Measurements from ENCODE around the gene DNMT3B.
"Not testable (repeated sequence)": the region's sequence is repeated elsewhere in the genome, so short reads cannot be mapped to it uniquely, and the experiment has no call there.

Gene DNMT3B

DNA sequence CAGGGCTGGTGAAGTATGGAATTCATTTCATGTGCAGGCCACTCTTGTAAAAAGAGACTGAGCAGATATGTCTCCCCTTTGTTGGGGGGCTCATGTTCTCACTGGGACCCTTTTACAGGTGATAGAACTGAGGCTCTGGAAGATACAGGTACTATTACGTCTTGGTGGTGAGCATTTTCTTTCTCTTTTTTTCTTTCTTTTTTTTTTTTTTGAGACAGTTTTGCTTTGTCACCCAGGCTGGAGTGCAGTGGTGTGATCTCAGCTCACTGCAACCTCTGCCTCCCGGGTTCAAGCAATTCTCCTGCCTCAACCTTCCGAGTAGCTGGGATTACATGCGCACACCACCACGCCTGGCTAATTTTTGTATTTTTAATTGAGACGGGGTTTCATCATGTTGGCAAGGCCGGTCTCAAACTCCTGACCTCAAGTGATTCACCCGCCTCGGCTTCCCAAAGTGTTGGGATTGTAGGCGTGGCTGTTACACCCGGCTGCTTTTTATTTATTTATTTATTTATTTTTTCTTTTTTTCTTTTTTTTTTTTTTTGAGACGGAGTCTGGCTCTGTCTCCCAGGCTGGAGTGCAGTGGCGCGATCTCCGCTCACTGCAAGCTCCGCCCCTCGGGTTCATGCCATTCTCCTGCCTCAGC lies 3.2 kb downstream of the DNMT3B start:
- H3K4me1 ChIP-seq (ENCODE audit: control insufficient read depth, insufficient read depth, low read length), result peaks cover 11% of the 10 kb centered on the region
- H3K27me3 ChIP-seq (ENCODE audit: control insufficient read depth, insufficient read depth, low read length), result not testable (repeated sequence)

DNA sequence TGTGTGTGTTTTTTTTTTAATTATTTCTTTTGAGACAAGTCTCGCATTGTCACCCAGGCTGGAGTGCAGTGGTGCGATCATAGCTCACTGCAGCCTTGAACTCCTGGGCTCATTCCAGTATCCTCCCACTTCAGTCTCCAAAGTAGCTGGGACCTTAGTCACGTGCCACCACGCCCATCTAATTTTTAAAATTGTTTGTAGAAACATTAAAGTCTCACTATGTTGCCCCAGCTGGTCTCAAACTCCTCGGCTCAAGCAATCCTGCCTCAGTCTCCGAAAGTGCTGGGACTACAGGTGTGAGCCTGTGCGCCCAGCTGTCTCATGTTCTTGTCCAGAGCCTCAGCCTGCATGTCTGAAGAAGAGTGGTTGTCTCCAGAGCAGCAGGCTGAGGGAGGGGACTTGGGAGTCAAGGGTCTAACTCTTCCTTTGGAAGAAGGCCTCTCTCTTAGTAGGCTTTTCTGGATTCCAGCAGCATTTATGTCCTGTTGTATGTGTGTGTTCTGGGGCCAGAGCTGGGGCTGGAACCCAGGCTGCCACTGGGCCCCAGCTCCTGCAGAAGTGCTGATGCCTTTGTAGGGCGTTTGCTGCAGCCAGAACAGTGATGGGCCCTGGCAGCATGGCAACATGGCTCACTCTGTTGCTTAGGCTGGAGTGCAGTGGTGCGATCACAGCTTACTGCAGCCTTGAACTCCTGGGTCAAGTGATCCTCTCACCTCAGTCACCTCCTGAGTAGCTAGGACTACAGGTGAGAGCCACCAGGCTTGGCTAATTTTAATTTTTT lies 5.4 kb downstream of the DNMT3B start:
- peaks cover 7% of the 10 kb centered on the region for H3K4me1 ChIP-seq (ENCODE audit: control insufficient read depth, insufficient read depth, low read length)
- H3K9me3 ChIP-seq (ENCODE audit: control insufficient read depth, low read length), result no peaks in the 10 kb centered on the region
- no peaks in the 10 kb centered on the region for H3K27me3 ChIP-seq (ENCODE audit: control insufficient read depth, insufficient read depth, low read length)
- no peak overlapping the region for H3K9ac ChIP-seq (ENCODE audit: low read length)
- H3K36me3 ChIP-seq (ENCODE audit: control insufficient read depth, insufficient read depth, low read length), result no peaks in the 10 kb centered on the region
- no peak overlapping the region for H3K4me3 ChIP-seq (ENCODE audit: low read length)

More for the DNA sequence above, 3.2 kb downstream of the DNMT3B start:
- H3K36me3 ChIP-seq (ENCODE audit: control insufficient read depth, insufficient read depth, low read length); H3K9ac ChIP-seq (ENCODE audit: low read length); H3K4me3 ChIP-seq (ENCODE audit: low read length); H3K9me3 ChIP-seq (ENCODE audit: control insufficient read depth, low read length): not testable (repeated sequence)

DNA sequence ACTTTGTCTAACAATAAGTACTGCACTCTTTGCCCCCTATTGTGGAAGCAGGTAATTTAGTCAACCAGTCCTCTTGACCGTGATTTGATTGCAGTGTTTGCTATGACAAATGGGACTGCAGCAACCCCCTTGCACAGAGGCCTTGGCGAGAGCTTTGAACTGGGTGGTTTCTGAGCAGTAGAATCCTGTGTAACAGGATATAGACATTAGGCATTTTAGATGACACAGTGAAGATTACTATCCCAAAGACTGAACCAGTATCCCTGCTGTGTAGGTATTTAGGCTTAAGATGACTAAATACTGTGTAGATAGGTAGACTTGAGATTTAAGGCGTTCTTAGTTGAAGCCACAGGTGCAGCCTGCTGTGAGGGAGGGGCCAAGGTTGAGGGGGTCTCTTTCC lies 9.9 kb downstream of the DNMT3B start:
- H3K4me1 ChIP-seq (ENCODE audit: control insufficient read depth, insufficient read depth, low read length), result no peaks in the 10 kb centered on the region
- H3K4me3 ChIP-seq (ENCODE audit: low read length), result no peak overlapping the region
- no peaks in the 10 kb centered on the region for H3K9me3 ChIP-seq (ENCODE audit: control insufficient read depth, low read length)
- H3K9ac ChIP-seq (ENCODE audit: low read length), result no peak overlapping the region
- H3K36me3 ChIP-seq (ENCODE audit: control insufficient read depth, insufficient read depth, low read length), result no peaks in the 10 kb centered on the region
- H3K27me3 ChIP-seq (ENCODE audit: control insufficient read depth, insufficient read depth, low read length), result no peaks in the 10 kb centered on the region

GRCh38 chr20:32773223-32773622 lies 11.0 kb downstream of the DNMT3B start:
- Histone ChIP-seq H3K36me3 (ENCODE audit: control insufficient read depth, insufficient read depth, low read length) (no peaks in the 10 kb centered on the region), H3K27me3 (ENCODE audit: control insufficient read depth, insufficient read depth, low read length) (no peaks in the 10 kb centered on the region), H3K4me3 (ENCODE audit: low read length) (no peak overlapping the region), H3K4me1 (ENCODE audit: control insufficient read depth, insufficient read depth, low read length) (no peaks in the 10 kb centered on the region), H3K9me3 (ENCODE audit: control insufficient read depth, low read length) (no peaks in the 10 kb centered on the region), H3K9ac (ENCODE audit: low read length) (no peak overlapping the region)

- Histone ChIP-seq H3K4me3 (ENCODE audit: low read length) (no peak overlapping the region), H3K27me3 (ENCODE audit: control insufficient read depth, insufficient read depth, low read length) (no peaks in the 10 kb centered on the region), H3K36me3 (ENCODE audit: control insufficient read depth, insufficient read depth, low read length) (no peaks in the 10 kb centered on the region), H3K4me1 (ENCODE audit: control insufficient read depth, insufficient read depth, low read length) (no peaks in the 10 kb centered on the region), H3K9ac (ENCODE audit: low read length) (no peak overlapping the region), H3K9me3 (ENCODE audit: control insufficient read depth, low read length) (no peaks in the 10 kb centered on the region)
These were observed 11.7 kb downstream of the DNMT3B start for GRCh38 chr20:32773855-32774254.

- no peaks in the 10 kb centered on the region for H3K4me1 ChIP-seq (ENCODE audit: control insufficient read depth, insufficient read depth, low read length)
- H3K4me3 ChIP-seq (ENCODE audit: low read length), result no peak overlapping the region
- H3K36me3 ChIP-seq (ENCODE audit: control insufficient read depth, insufficient read depth, low read length), result no peaks in the 10 kb centered on the region
- no peaks in the 10 kb centered on the region for H3K27me3 ChIP-seq (ENCODE audit: control insufficient read depth, insufficient read depth, low read length)
- H3K9ac ChIP-seq (ENCODE audit: low read length), result no peak overlapping the region
- H3K9me3 ChIP-seq (ENCODE audit: control insufficient read depth, low read length), result no peaks in the 10 kb centered on the region
These were observed 13.3 kb downstream of the DNMT3B start for GRCh38 chr20:32775336-32775991.

DNA sequence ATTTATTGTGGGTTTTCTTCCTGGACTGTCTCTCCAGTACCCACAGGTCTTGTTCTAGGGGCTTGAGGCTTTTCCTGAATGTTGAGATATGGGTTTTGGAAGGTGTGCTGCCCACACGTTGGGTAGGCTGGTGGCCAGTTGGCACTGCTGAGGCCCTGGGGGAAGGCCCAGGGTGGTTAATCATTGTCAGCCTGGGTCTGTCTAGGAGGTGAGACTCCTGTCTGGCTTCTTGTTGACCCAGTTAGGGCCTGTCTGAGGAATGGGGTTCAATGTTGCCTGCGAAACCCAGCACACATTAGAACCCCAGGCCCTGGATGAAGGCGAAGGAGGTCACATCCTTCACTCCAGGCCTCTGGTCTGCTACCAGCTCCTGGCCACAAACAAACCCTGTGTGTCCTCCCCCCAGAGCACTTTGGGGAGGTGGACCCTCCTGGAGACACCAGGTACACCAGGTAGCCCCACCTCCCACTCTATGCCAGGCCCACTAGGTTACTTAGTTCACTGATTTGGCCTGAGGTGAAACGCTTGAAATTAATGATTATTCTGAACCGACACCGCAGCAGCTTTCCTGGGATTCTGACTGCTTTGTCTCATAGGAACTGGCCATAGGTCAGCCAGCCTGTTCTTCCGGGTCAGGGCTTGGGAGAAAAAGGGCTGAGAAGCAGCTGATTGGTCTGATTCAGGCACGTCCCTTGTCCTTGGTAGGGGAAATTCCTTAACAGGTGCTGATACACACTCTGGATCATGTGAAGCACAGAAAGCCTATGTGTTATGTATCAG lies 15.2 kb downstream of the DNMT3B start:
- no peaks in the 10 kb centered on the region for H3K4me1 ChIP-seq (ENCODE audit: control insufficient read depth, insufficient read depth, low read length)
- no peak overlapping the region for H3K9ac ChIP-seq (ENCODE audit: low read length)
- H3K4me3 ChIP-seq (ENCODE audit: low read length), result no peak overlapping the region

DNA sequence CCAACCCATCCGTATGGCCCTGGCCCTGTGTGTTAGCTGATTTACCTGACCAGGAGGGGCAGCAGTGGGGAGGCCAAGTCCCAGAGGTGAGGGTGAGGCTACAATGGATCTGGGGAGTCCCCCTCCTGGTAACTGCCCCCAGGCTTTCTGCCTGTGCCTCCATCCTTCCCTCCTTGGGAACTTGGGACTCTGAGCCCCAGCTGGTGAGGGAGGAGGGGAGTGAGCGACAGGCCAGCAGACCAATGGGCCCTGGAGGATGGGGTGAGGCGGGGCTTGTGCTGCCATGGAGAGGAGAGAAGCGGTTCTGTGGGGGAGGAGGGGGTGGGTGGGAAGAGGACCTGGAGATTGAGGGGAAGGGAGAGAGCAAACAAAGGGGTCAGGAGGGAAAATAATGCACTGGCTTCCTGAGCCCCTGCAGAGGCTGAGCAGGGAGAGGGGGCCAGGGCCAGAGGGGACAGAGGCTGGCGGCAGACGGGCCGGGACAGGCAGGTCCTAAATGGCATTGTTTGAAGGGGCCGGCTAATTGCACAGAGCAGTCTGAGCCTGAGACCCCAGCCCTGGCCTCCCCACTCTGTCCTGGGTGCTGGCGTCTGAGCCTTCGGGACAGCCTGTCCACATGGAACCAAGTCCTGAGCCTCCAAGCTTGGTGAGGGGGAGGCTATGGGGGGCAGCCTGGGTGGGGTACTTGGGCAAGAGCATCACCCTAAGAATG lies 17.5 kb downstream of the DNMT3B start:
- Histone ChIP-seq H3K27me3 (ENCODE audit: control insufficient read depth, insufficient read depth, low read length) (no peaks in the 10 kb centered on the region), H3K36me3 (ENCODE audit: control insufficient read depth, insufficient read depth, low read length) (no peaks in the 10 kb centered on the region), H3K9ac (ENCODE audit: low read length) (no peak overlapping the region), H3K4me3 (ENCODE audit: low read length) (no peak overlapping the region), H3K4me1 (ENCODE audit: control insufficient read depth, insufficient read depth, low read length) (no peaks in the 10 kb centered on the region), H3K9me3 (ENCODE audit: control insufficient read depth, low read length) (no peaks in the 10 kb centered on the region)

More for the DNA sequence above, 15.2 kb downstream of the DNMT3B start:
- Histone ChIP-seq H3K27me3 (ENCODE audit: control insufficient read depth, insufficient read depth, low read length) (no peaks in the 10 kb centered on the region), H3K36me3 (ENCODE audit: control insufficient read depth, insufficient read depth, low read length) (no peaks in the 10 kb centered on the region), H3K9me3 (ENCODE audit: control insufficient read depth, low read length) (no peaks in the 10 kb centered on the region)

- Histone ChIP-seq H3K4me3 (ENCODE audit: low read length) (no peak overlapping the region), H3K9ac (ENCODE audit: low read length) (no peak overlapping the region), H3K9me3 (ENCODE audit: control insufficient read depth, low read length) (no peaks in the 10 kb centered on the region), H3K4me1 (ENCODE audit: control insufficient read depth, insufficient read depth, low read length) (no peaks in the 10 kb centered on the region), H3K27me3 (ENCODE audit: control insufficient read depth, insufficient read depth, low read length) (no peaks in the 10 kb centered on the region), H3K36me3 (ENCODE audit: control insufficient read depth, insufficient read depth, low read length) (no peaks in the 10 kb centered on the region)
These were observed 18.1 kb downstream of the DNMT3B start for GRCh38 chr20:32780278-32780677.

GRCh38 chr20:32780749-32781655 lies 18.8 kb downstream of the DNMT3B start:
- H3K27me3 ChIP-seq (ENCODE audit: control insufficient read depth, insufficient read depth, low read length), result no peaks in the 10 kb centered on the region
- no peaks in the 10 kb centered on the region for H3K4me1 ChIP-seq (ENCODE audit: control insufficient read depth, insufficient read depth, low read length)
- no peaks in the 10 kb centered on the region for H3K36me3 ChIP-seq (ENCODE audit: control insufficient read depth, insufficient read depth, low read length)
- H3K4me3 ChIP-seq (ENCODE audit: low read length), result no peak overlapping the region
- no peak overlapping the region for H3K9ac ChIP-seq (ENCODE audit: low read length)
- no peaks in the 10 kb centered on the region for H3K9me3 ChIP-seq (ENCODE audit: control insufficient read depth, low read length)

Measured in mucosa of stomach (tissue), 1 donor.